Liver (tissue), 9 donors: ENCODE results near the gene SLC27A5. TPM values are rescaled to one million over a fixed set of nuclear protein-coding genes. Genes with fewer than 3 reads are reported as not detected.

Experiments
- DNase-seq: peaks from one replicate; pipeline ENCODE4 v3.0.0-alpha.2; 2017; ENCODE audit warnings: low spot score
- H3K27ac ChIP-seq, 2 donors: one replicate each; pipeline ENCODE4 v1.7.0; 2013; ENCODE audit warnings: inconsistent platforms in 2 of 2, low read length in 2 of 2, control low read depth in 1 of 2, low read depth in 1 of 2, mild to moderate bottlenecking in 1 of 2
- H3K27me3 ChIP-seq, 4 donors: one replicate each; pipeline versions ENCODE4 v1.6.1 to v1.7.0; 2013; ENCODE audit warnings: low read length in 3 of 4, inconsistent platforms in 1 of 4, mild to moderate bottlenecking in 1 of 4, moderate library complexity in 1 of 4; ENCODE audit not compliant: control insufficient read depth in 4 of 4, insufficient read depth in 4 of 4
- H3K36me3 ChIP-seq, 4 donors: one replicate each; pipeline versions ENCODE4 v1.6.1 to v1.7.0; 2013; ENCODE audit warnings: low read length in 3 of 4, mild to moderate bottlenecking in 3 of 4, low read depth in 1 of 4, moderate library complexity in 1 of 4; ENCODE audit not compliant: control insufficient read depth in 4 of 4, insufficient read depth in 3 of 4
- H3K4me1 ChIP-seq, 4 donors: one replicate each; pipeline versions ENCODE4 v1.6.1 to v1.7.0; 2013; ENCODE audit warnings: low read length in 3 of 4, mild to moderate bottlenecking in 3 of 4, moderate library complexity in 1 of 4; ENCODE audit not compliant: control insufficient read depth in 4 of 4, insufficient read depth in 4 of 4
- H3K4me3 ChIP-seq, 3 donors: one replicate each; pipeline versions ENCODE4 v1.6.1 to v1.7.0; 2013; ENCODE audit warnings: low read length in 3 of 3, control low read depth in 1 of 3, low read depth in 1 of 3, mild to moderate bottlenecking in 1 of 3
- H3K9ac ChIP-seq, 2 donors: one replicate each; pipeline ENCODE4 v1.7.0; 2013; ENCODE audit warnings: low read length in 2 of 2, mild to moderate bottlenecking in 2 of 2, moderate library complexity in 2 of 2, control low read depth in 1 of 2, low read depth in 1 of 2
- H3K9me3 ChIP-seq, 4 donors: one replicate each; pipeline versions ENCODE4 v1.6.1 to v1.7.0; 2013; ENCODE audit warnings: low read length in 3 of 4; ENCODE audit not compliant: control insufficient read depth in 4 of 4
- ATF3 ChIP-seq: IDR thresholded peaks from 2 replicates; pipeline ENCODE4 v1.6.1; 2016; ENCODE audit warnings: antibody characterized with exemption
- CTCF ChIP-seq: fragments of 150-350 bp; IDR thresholded peaks from 2 replicates; pipeline ENCODE4 v1.5.1; 2017; ENCODE audit warnings: improper control_type of control experiment, low read depth, low read length; ENCODE audit not compliant: missing input control
- EGR1 ChIP-seq, 2 donors: IDR thresholded peaks; 2 replicates each; pipeline ENCODE4 v1.6.1; 2016 to 2018; ENCODE audit warnings: antibody characterized with exemption in 2 of 2, low read depth in 2 of 2
- FOXA1 ChIP-seq: IDR thresholded peaks from 2 replicates; pipeline ENCODE4 v1.6.1; 2016; ENCODE audit warnings: antibody characterized with exemption
- FOXA2 ChIP-seq: IDR thresholded peaks from 2 replicates; pipeline ENCODE4 v1.6.1; 2016; ENCODE audit warnings: antibody characterized with exemption
- GABPA ChIP-seq, 2 donors: IDR thresholded peaks in 1 of 2; conservative IDR thresholded peaks in 1 of 2; 2 replicates each; pipeline ENCODE4 v1.6.1; 2016; ENCODE audit warnings: antibody characterized with exemption in 2 of 2, mild to moderate bottlenecking in 1 of 2, moderate library complexity in 1 of 2
- HNF4A ChIP-seq, 2 donors: conservative IDR thresholded peaks; 2 replicates each; pipeline ENCODE4 v1.6.1; 2016; ENCODE audit warnings: antibody characterized with exemption in 2 of 2, mild to moderate bottlenecking in 2 of 2
- HNF4G ChIP-seq: IDR thresholded peaks from 2 replicates; pipeline ENCODE4 v1.6.1; 2016; ENCODE audit warnings: antibody characterized with exemption
- JUND ChIP-seq, 2 donors: IDR thresholded peaks; 2 replicates each; pipeline ENCODE4 v1.6.1; 2016; ENCODE audit warnings: antibody characterized with exemption in 2 of 2
- MAX ChIP-seq: IDR thresholded peaks from 2 replicates; pipeline ENCODE4 v1.6.1; 2016; ENCODE audit warnings: antibody characterized with exemption
- NR2F2 ChIP-seq: IDR thresholded peaks from 2 replicates; pipeline ENCODE4 v1.6.1; 2016; ENCODE audit warnings: antibody characterized with exemption
- RAD21 ChIP-seq, 2 donors: IDR thresholded peaks; 2 replicates each; pipeline ENCODE4 v1.6.1; 2016; ENCODE audit warnings: antibody characterized with exemption in 2 of 2, mild to moderate bottlenecking in 2 of 2
- REST ChIP-seq: IDR thresholded peaks from 2 replicates; pipeline ENCODE4 v1.6.1; 2016; ENCODE audit warnings: antibody characterized with exemption, mild to moderate bottlenecking
- RXRA ChIP-seq, 2 donors: IDR thresholded peaks; 2 replicates each; pipeline ENCODE4 v1.6.1; 2017 to 2018; ENCODE audit warnings: antibody characterized with exemption in 2 of 2, mild to moderate bottlenecking in 1 of 2
- SP1 ChIP-seq: IDR thresholded peaks from 2 replicates; pipeline ENCODE4 v1.6.1; 2018; ENCODE audit warnings: antibody characterized with exemption, mild to moderate bottlenecking
- YY1 ChIP-seq: IDR thresholded peaks from 2 replicates; pipeline ENCODE4 v1.6.1; 2016; ENCODE audit warnings: antibody characterized with exemption, mild to moderate bottlenecking
- ZBTB33 ChIP-seq: IDR thresholded peaks from 2 replicates; pipeline ENCODE4 v1.6.1; 2016; ENCODE audit warnings: antibody characterized with exemption
- WGBS: extraction: QIAGEN DNeasy Blood & Tissue Kit; methylation state at CpG from one replicate; pipeline ENCODE4 v1.1.7; 2013; 5-methylcytosine and 5-hydroxymethylcytosine counted together
- polyA plus RNA-seq, 2 donors: library from polyadenylated mRNA; stranded (reverse) in 1 of 2; unstranded in 1 of 2; fragments of 200-250 nt in 1 of 2; fragments of >200 nt in 1 of 2; fragmentation: Nextera tagmentation in 1 of 2; extraction: Ambion mirVana in 1 of 2; gene quantifications; one replicate each; pipeline versions ENCODE4 v1.2.1 to v1.2.3, GENCODE V29; 2013 to 2015
- total RNA-seq, 2 donors: library from RNA; depleted of rRNA; stranded (reverse); fragments of >200 nt; gene quantifications; one replicate each; pipeline ENCODE4 v1.2.3, GENCODE V29; 2014
- donor health status: healthy.
- donor health status: healthy.
- donor health status: healthy.
- donor health status: healthy.
- donor health status: healthy.

The SLC27A5 gene
- total and polyA plus RNA-seq, 4 donors = 31.9 to 395 (median 321) TPM

- TF ChIP-seq CTCF (no peak), SP1 (no peak), ZBTB33 (no peak), JUND (IDR thresholded peaks at IDR 0.05) (no peak), HNF4A (conservative IDR thresholded peaks at IDR 0.05) (no peak), HNF4G (no peak), ATF3 (no peak)
These were observed 40.0 kb upstream of the SLC27A5 start (continued) for GRCh38 chr19:58551577-58552471.

GRCh38 chr19:58551123-58551497 lies 39.3 kb upstream of the SLC27A5 start:
- H3K9ac ChIP-seq = no peak overlapping the region
- TF ChIP-seq RAD21 (IDR thresholded peaks at IDR 0.05) = no peak
- TF ChIP-seq CTCF = no peak
- no peak for TF ChIP-seq EGR1 (IDR thresholded peaks at IDR 0.05; ENCODE audit: low read depth in 2 of 2)
- TF ChIP-seq REST = no peak
- TF ChIP-seq HNF4A (conservative IDR thresholded peaks at IDR 0.05) = no peak
- no peak for TF ChIP-seq FOXA2
- TF ChIP-seq NR2F2 = no peak
- no peak for TF ChIP-seq YY1
- TF ChIP-seq HNF4G = no peak
- TF ChIP-seq ZBTB33 = no peak
- no peak for TF ChIP-seq RXRA (IDR thresholded peaks at IDR 0.05)
- no peak for TF ChIP-seq MAX
- no peak for TF ChIP-seq GABPA (IDR thresholded peaks at IDR 0.05 in 1 of 2, conservative IDR thresholded peaks at IDR 0.05 in 1 of 2)
- TF ChIP-seq JUND (IDR thresholded peaks at IDR 0.05) = no peak
- TF ChIP-seq FOXA1 = no peak
- no peak overlapping the region for H3K4me3 ChIP-seq
- whole genome bisulfite sequencing = 69% methylated on average over 1 of the region's 1 CpG
- peaks cover 14 to 32% (median 25%) of the 10 kb centered on the region in 4 donors for H3K4me1 ChIP-seq
- no peaks in the 10 kb centered on the region for H3K9me3 ChIP-seq
- DNase-seq = no peak
- H3K36me3 ChIP-seq = peaks cover 29 to 59% (median 52%) of the 10 kb centered on the region in 4 donors
- no peak overlapping the region for H3K27ac ChIP-seq
- H3K27me3 ChIP-seq = no peaks in the 10 kb centered on the region
